ENCODE measurements around the gene ADIPOR2. TPM values are rescaled to one million over a fixed set of nuclear protein-coding genes. Genes with fewer than 3 reads are reported as not detected.

Gene ADIPOR2
- total and polyA plus RNA-seq, 2 donors (not counting 1 experiment from before 2014, with no cell fraction given), result 43.1 to 46.1 TPM

- Histone ChIP-seq H3K4me3 (replicated peaks in 1 of 4; ENCODE audit: control extremely low read depth in 1 of 4, insufficient read depth in 1 of 4, low read depth in 3 of 4, low read length in 4 of 4) (no peak overlapping the region), H3K4me2 (ENCODE audit: extremely low read depth, insufficient read depth, low read length) (no peak overlapping the region), H3K27me3 (ENCODE audit: control insufficient read depth, insufficient read depth, low read length) (no peaks in the 10 kb centered on the region), H2AFZ (ENCODE audit: low read length) (no peak overlapping the region), H4K20me1 (ENCODE audit: control insufficient read depth, extremely low read depth, insufficient read depth, low read length) (no peaks in the 10 kb centered on the region), H3K27ac (ENCODE audit: insufficient read depth, low read length) (no peak overlapping the region), H3K9ac (ENCODE audit: insufficient read depth, low read length) (no peak overlapping the region), H3K79me2 (ENCODE audit: control insufficient read depth, insufficient read depth, low read length) (peaks cover 6% of the 10 kb centered on the region), H3K4me1 (ENCODE audit: control insufficient read depth, extremely low read depth, insufficient read depth, low read length) (no peaks in the 10 kb centered on the region), H3K9me3 (ENCODE audit: control insufficient read depth, insufficient read depth, low read depth, low read length) (no peaks in the 10 kb centered on the region), H3K36me3 (ENCODE audit: control insufficient read depth, insufficient read depth, low read length) (peaks cover 2% of the 10 kb centered on the region)
- no peak for TF ChIP-seq EZH2 (IDR thresholded peaks at IDR 0.05; ENCODE audit: low read length, missing control alignments)
- TF ChIP-seq CTCF (conservative IDR thresholded peaks at IDR 0.05 in 1 of 2, IDR thresholded peaks at IDR 0.05 in 1 of 2; ENCODE audit: low read depth in 1 of 2, low read length in 2 of 2), result no peak
- no peak for DNase-seq (ENCODE audit: low read depth in 2 of 2)
Measured at GRCh38 chr12:1749019-1749418, 58.1 kb downstream of the ADIPOR2 start.

GRCh38 chr12:1750300-1750699 lies 59.4 kb downstream of the ADIPOR2 start:
- H3K4me1 ChIP-seq (ENCODE audit: control insufficient read depth, extremely low read depth, insufficient read depth, low read length), result no peaks in the 10 kb centered on the region
- TF ChIP-seq EZH2 (IDR thresholded peaks at IDR 0.05; ENCODE audit: low read length, missing control alignments) (no peak), CTCF (conservative IDR thresholded peaks at IDR 0.05 in 1 of 2, IDR thresholded peaks at IDR 0.05 in 1 of 2; ENCODE audit: low read depth in 1 of 2, low read length in 2 of 2) (no peak)
- no peaks in the 10 kb centered on the region for H3K27me3 ChIP-seq (ENCODE audit: control insufficient read depth, insufficient read depth, low read length)
- H3K9me3 ChIP-seq (ENCODE audit: control insufficient read depth, insufficient read depth, low read depth, low read length), result no peaks in the 10 kb centered on the region
- peaks cover 2% of the 10 kb centered on the region for H3K36me3 ChIP-seq (ENCODE audit: control insufficient read depth, insufficient read depth, low read length)
- no peak overlapping the region for H3K27ac ChIP-seq (ENCODE audit: insufficient read depth, low read length)
- no peak overlapping the region for H3K9ac ChIP-seq (ENCODE audit: insufficient read depth, low read length)
- no peak for DNase-seq (ENCODE audit: low read depth in 2 of 2)
- H4K20me1 ChIP-seq (ENCODE audit: control insufficient read depth, extremely low read depth, insufficient read depth, low read length), result no peaks in the 10 kb centered on the region
- no peak overlapping the region for H2AFZ ChIP-seq (ENCODE audit: low read length)
- no peak overlapping the region for H3K4me2 ChIP-seq (ENCODE audit: extremely low read depth, insufficient read depth, low read length)
- peaks cover 6% of the 10 kb centered on the region for H3K79me2 ChIP-seq (ENCODE audit: control insufficient read depth, insufficient read depth, low read length)
- H3K4me3 ChIP-seq (replicated peaks in 1 of 4; ENCODE audit: control extremely low read depth in 1 of 4, insufficient read depth in 1 of 4, low read depth in 3 of 4, low read length in 4 of 4), result no peak overlapping the region

- no peak overlapping the region for H3K9ac ChIP-seq (ENCODE audit: insufficient read depth, low read length)
- peak overlapping the region; percentile 19 for H3K4me2 ChIP-seq (ENCODE audit: extremely low read depth, insufficient read depth, low read length)
- no peak overlapping the region for H3K27ac ChIP-seq (ENCODE audit: insufficient read depth, low read length)
- peaks cover 2% of the 10 kb centered on the region for H3K4me1 ChIP-seq (ENCODE audit: control insufficient read depth, extremely low read depth, insufficient read depth, low read length)
- TF ChIP-seq CTCF (conservative IDR thresholded peaks at IDR 0.05 in 1 of 2, IDR thresholded peaks at IDR 0.05 in 1 of 2; ENCODE audit: low read depth in 1 of 2, low read length in 2 of 2) (no peak), EZH2 (IDR thresholded peaks at IDR 0.05; ENCODE audit: low read length, missing control alignments) (no peak)
- H3K4me3 ChIP-seq (replicated peaks in 1 of 4; ENCODE audit: control extremely low read depth in 1 of 4, insufficient read depth in 1 of 4, low read depth in 3 of 4, low read length in 4 of 4), result no peak overlapping the region
- DNase-seq (ENCODE audit: low read depth in 2 of 2), result no peak
- no peaks in the 10 kb centered on the region for H4K20me1 ChIP-seq (ENCODE audit: control insufficient read depth, extremely low read depth, insufficient read depth, low read length)
- H3K79me2 ChIP-seq (ENCODE audit: control insufficient read depth, insufficient read depth, low read length), result peaks cover 7% of the 10 kb centered on the region
- H3K9me3 ChIP-seq (ENCODE audit: control insufficient read depth, insufficient read depth, low read depth, low read length), result no peaks in the 10 kb centered on the region
- no peak overlapping the region for H2AFZ ChIP-seq (ENCODE audit: low read length)
- no peaks in the 10 kb centered on the region for H3K36me3 ChIP-seq (ENCODE audit: control insufficient read depth, insufficient read depth, low read length)
- H3K27me3 ChIP-seq (ENCODE audit: control insufficient read depth, insufficient read depth, low read length), result no peaks in the 10 kb centered on the region
Measured at GRCh38 chr12:1758376-1758775, 67.5 kb downstream of the ADIPOR2 start.

Data from fibroblast of lung (primary cell).